Cerebellar nuclear complex (tissue), 1 donor: ENCODE results near the gene MTA3.
A peak's percentile ranks its signal among the peaks of the same experiment; 100 is the strongest.

Experiments used
- DNase-seq, 2 experiments: peaks; one replicate each; lab custom pipeline; 2025; lab: John Stamatoyannopoulos, UW

MTA3 gene

DNA sequence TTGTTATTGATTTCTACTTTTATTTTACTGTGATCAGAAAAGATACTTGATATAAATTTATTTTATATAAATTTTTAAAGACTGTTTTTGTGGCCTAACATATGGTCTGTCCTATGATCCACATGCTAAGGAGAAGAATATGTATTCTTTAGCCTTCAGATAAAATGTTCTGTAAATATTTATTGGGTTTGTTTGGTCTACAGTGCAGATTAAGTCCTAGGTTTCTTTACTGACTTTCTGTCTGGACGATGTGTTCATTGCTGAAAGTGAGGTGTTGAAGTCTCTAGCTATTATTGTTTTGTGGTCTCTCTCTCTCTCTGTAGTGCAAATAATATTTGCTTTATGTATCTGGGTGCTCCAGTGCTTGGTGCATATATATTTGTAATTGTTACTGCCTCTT is 165.4 kb downstream of the MTA3 start:
- no peak for DNase-seq

DNA sequence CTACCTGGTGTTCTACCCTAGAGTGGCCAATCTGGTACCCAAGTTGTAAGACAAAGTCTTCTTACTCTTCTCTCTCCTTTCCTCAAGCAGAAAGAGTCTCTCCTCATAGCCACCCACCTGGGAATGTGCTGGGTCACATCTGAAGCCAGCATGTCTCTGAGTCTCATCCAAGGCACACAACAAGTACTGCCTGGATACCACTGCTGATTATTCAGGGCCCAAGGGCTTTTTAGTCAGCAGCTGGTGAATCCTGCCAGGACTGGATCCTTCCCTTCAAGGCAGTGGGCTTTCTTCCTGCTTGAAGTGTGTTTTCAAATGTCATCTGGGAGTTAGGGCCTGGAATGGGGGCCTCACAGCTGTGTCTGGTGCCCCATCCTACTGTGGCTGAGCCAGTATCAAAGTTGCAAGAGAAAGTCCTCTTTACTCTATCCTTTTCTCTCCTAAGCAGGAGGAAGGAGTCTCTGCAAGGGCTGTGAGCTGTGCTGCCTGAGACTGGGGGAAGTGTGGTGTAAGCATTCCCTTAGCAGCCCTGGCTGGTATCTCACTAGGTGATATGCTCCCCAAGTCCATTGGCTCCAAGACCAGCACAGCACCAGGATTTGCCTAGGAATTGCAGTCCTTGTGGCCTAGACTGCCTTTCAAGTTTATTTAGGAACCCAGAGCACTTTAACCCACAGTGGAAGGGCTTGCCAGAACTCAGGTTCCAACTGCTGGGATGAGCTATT is 168.3 kb downstream of the MTA3 start:
- DNase-seq = no peak

DNA sequence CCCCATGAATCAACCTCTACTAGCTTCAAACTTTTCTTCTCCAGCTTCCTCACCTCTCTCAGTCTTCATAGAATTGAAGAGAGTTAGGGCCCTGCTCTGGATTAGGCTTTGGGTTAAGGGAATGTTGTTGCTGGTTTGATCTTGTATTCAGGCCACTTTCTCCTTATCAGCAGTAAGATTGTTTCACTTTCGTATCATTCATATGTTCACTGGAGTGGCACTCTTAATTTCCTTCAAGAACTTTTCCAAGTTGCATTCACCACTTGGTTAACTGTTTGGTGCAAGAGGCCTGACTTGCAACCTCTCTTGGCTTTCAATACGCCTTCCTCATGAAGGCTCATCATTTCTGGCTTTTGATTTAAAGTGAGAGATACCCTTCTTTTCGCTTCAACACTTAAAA is 172.7 kb downstream of the MTA3 start:
- DNase-seq = no peak

DNA sequence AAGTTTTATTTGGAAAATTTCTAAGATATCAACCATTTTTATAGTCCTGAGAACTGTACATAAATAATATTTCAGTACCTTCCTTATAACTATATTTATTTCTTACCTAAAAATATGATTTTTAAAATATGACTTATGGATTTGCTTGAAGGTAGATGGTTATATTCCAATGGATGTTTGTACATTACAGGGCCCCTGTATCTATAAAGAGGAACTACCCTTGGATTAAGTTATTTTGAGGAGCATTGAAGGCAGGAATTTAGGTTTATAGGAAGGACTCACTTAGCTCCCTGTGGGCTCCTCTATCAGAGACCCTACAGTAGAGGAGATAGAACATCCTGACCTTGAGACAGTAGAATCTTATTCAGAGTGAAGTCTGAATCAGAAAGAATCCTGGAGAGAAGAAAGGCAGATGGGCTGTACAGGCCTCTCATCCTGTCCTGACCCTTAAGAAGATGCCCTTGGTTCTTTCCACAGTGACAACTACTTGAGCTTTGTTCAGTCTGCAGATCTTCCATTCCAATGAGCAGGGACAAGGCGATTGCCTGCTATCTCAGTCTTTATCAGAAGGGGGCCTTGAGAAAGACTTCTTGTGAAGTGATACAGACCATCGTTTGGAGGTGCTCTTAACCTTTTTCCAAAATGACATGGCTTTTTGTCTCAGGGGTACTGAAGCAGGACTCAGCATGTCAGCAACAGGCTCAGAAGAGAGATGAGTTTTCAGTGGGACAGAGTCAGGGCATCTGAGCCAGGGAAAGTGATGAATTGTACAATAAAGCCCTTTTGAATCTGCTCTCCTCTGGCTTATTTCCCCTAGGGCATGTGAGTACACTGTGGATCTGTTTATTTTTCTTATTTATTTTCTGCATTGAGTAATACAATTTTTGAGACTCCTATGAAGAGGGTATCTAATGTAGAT is 174.6 kb downstream of the MTA3 start:
- no peak for DNase-seq

DNA sequence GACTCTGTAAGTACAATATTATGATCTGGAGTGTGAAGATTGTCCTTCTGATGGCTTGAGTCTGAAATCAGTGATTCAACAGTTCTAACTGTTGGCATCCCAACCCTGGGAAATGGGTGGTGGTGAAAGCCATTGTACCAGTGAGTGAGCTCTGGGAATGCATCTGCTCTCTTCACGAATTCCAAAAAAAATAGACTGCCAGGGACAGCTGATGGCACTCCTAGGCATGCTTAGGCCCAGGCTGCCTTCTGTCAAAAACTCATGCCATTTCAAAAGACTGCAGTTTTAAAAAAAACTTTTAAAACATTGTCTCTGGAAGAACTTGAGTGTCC is 175.2 kb downstream of the MTA3 start:
- DNase-seq = no peak

DNA sequence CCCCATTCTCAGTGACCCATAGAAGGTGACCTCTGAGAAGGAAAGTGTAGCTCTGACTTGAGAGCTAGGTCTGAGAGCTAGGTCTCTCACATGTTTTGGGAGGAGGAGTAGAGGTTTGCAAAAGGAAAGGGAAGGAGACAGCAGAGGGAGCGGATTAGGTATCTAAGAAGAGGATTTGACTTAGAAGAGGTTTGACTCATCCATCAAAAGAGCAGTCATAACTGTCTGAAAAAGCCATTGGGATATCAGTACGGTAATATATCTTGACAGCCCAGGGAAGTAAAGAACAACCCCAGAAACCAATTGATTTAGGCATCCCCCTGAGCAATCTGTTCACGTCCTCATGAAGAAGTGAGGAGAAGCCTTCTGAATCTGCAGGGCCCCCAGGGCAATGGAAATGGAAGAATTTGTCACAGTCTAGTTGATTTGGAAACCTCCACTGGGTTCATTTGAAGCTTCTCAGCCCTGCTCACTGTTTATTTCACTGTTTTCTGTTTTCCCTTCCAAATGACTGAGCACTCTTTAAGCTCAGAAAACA is 176.2 kb downstream of the MTA3 start:
- no peak for DNase-seq

DNA sequence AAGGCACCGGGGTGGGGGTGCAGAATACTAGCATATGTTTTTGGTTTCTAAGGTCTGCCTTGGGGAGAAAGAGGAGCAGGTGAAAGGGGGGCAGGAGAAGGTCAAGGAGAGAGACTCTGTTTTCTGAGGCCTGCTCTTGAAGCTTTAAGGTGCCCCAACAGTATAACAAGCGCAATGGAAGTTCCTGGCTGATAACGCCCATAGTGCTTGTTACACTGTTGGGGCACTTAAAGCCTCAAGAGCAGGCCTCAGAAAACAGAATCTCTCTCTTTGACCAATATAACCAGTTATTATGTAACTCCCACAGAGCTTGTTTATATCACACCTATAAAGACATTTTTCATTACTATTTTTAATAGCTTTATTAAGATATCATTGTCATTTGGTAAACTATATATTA is 179.0 kb downstream of the MTA3 start:
- DNase-seq = no peak

DNA sequence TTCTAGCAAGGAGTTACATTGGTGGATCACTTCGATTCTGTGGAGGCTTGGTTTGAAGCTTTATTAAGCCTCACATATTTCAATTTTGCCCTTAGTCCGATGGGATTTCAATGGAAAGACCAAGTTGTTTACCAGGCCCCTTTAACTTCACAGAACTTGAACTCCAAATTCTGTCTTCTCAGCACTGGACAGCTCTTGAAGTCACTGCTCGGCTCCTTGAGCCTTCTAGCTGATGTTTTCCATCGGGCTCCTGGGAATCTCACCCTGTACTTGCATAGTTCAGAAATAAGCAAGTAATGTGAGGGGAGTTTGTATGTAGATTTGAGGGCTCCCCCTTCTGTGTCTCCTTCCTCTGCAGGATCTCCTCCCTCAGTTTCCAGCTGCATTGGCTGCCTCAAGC is 180.4 kb downstream of the MTA3 start:
- no peak for DNase-seq

DNA sequence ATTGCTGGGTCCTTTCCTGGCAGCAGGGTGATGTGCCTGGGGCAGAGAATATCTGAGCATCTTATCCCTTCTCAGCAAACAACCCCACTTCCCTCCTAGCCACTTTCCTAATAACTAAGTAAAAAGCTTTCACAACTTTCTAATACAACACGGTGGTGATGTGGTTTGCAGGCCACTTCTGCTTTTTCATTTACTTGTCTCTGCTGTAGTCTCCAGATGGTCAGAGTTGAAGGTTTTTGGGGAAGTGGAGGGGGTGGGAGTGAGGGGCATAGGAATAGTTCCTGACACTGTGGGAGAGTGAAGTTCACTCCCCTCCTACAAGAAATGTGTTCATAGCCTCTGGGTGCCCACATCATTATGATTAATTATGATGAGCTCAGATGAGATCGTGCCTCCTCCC is 183.9 kb downstream of the MTA3 start:
- no peak for DNase-seq

DNA sequence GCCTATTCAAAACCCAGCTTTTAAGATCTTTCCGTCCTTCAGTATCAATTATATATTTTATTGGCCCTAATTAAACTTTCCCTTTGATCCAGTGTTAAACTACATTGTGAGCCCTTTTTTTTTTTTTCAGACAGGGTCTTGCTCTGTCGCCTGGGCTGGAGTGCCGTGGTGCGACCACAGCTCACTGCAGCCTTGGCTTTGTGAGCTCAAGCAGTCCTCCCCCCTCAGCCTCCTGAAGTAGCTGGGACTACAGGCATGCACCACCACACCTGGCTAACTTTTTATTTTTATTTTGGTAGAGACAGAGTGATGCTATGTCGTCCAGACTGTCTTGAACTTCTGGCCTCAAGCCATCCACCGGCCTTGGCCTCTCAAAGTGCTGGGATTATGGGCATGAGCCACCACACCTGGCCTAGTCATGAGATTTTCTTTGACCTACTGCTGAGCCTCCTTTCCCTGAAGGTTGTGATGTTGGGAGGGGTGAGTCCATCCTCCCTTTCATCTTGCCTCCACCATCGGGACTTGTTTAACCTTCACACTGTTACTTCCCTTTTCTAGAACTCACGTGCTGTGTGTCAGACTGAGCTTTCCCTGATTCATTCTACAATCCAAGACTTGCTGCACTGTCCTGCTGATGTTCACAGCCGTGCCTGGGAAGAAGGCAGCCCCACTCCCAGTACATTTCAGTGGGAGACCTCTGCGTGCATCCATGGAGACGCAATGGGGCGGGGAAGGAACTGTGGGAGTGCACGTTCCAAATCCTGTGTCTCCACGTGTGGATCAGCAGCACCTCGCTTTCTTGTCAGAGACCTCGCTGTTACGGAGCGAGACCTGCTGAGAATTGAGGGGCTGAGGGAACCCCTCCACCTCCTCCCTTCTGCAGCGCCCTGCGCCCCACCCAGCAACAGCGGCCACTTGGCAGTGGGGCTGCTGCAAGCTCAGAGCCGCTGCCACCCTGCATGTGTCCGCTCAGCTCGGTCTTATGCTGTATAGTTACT is 184.7 kb downstream of the MTA3 start:
- no peak for DNase-seq

DNA sequence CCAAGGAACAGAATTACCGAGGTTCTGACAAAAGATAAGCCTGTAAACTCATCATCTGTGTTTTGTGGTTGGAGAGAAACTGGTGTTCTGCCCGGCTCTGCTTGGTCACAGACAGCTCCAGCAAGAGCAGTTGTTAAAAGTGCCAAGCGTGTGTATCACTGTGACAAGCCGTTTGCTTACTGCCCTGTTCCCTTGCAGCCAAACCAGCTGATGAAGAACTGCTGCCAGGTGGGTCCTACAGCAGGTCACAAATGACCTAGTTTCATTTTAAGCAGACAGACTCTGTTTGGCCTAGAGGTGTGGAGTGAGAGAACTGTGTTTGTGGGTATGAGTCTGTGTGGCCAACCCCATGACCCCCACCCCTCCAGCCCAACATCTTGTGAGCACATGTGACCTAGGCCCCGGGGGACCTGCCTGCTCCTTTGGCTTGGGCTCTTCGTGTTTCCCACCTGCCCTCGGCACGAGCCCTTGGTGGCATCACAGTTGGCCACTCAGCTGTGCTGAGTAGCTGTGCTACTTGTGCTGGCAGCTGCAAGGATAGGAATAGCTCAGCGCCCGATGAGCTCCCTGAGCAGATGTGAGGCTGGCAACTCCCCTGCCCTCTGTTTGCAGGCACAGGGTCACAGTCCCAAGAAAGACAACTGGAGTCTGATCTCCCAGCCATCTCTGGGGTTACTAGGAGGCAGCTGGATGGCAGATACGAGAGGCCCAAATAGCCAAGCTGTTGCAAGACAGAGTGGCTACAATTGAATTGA is 185.8 kb downstream of the MTA3 start:
- peak in 1 of 2 experiments; percentile 22 for DNase-seq

DNA sequence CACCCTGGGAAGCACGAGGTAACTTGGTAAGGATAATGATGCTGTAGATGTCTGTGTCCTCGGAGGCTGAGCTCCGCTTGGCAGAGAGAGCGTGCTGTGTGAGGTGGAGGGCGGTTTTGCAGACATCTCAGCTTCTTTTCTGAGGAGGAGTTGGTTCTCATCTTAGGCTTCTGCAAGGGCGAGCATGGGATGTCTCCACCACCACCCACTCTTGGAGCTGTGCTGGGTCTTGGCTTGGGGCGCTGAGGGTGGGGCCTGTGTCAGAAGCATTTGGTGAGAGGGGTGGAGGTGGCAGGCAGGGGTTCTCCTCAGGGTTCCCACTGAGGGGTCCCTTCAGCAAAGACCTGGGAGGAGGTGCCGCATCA is 186.3 kb downstream of the MTA3 start:
- no peak for DNase-seq

DNA sequence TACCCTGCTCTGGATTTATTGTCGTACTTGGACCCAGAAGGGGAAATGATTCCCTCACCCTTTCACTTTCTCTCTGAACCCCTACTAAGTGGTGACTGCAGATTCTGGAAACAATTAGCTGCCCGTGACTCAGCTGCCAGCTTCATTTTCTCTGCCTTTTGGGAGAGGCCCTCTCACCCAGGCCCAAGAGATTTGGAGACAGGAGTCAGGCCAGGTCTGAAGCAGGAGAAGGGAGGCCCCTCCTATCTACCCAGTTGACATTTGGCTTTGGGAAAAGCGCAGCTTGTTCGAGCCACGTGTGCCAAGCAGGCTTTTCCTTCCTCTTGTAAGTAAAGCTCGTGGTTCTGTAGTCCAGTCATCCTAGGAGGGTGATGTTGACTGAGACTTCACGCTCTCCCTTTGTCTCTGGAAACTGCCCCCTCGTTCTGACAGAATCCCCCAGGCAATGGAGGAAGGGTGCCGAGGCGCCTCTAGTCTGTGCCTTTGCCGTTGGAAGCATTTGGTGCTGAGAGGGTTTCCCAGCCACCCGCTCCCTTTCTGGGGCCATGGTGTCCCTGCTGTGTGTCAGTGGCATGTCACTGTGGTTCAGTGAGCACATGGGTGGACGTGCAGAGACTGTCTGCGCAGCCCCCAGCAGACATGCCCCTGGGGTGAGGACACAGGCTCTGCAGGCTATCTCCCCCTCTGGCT is 186.9 kb downstream of the MTA3 start:
- no peak for DNase-seq

DNA sequence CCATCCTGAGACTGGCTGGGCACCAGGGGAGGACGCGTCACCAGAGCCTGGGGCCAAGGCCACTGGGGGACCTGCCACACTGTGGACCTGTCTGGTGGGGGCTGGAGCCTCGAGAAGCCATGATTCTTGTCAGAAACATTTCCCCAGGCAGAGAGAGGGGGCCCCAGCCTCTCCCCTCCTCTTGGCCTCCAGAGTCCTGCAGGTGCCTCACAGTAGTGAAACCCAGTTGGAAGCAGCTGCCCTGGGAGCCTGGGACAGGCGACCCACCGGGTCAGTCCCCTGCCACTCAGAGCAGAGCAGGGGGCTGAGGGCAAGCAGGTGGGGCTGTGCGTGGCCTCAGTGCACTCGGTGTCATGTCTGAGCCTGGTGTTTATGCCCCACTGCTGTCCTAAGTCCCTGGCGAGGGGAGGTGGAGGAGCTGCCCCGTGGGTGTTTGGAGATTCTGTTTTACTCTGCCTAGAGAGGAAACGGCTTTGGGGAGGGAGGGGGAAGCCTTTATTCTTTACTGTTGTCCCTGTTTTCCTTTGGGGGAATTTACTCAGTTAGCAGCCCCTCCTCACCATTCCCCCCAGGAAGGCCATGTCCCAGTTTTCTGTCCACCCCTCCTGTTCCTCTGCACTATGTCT is 187.8 kb downstream of the MTA3 start:
- DNase-seq = no peak

DNA sequence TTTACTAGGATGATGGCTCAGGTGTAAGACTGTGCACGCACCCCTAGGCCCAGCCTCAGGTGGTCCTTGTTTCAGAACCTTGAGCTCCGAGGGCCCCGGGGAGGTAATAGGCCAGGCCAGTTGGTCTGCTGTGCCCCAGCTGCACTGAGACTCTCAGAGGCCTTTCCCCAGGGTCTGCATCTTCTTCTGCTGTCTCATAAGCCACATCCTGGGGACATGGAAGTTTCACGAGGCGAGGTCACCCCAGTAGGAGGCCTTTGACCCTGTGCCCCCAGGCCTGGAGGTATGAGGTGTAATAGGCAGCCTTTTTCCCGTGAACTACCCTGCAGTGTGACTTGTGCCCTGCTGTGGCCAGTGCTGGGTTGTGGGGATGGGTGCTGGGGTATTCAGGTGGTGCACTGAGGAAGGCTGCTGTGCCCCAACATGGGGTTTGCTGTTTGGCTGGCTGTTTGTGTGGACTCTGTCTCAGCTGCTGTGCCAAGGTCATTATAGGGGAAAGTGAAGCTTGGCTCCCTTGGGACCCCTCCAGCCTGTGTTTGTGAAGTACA is 188.6 kb downstream of the MTA3 start:
- DNase-seq = no peak

DNA sequence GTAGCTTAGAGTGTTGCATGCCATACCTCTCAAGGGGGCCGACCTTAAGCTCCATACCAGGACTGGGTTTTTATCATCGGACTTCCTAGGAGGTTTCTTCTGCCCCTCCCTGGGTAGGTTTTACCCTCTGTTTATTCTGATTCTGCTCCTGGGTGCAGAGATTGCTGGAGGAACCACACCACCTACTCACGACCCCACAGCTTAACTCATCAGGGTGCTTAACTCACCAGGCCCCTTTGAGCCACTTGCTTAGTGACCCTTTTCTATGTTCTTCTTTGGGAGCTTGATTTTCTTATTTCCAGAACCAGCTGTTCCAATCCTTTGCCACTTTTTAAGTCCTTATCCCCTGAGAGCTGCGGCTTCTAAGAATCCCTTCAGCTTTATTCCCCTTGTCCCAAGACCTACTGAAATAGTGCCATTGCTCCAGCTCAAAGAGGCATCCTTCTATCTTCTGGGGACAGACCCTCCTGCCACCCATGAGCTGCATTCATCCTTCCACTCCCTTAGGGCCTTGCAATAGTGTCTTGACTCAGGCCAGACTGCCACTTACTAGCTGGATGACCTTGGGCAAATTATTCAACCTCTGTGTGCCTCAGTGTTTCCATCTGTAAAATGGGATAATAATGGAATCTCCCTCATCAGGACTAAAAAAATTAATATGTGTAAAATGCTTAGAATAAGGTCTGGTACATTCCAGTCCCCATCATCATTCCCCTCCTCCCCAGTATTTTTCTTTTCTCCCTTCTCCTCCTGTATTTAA is 189.7 kb downstream of the MTA3 start:
- DNase-seq = no peak

DNA sequence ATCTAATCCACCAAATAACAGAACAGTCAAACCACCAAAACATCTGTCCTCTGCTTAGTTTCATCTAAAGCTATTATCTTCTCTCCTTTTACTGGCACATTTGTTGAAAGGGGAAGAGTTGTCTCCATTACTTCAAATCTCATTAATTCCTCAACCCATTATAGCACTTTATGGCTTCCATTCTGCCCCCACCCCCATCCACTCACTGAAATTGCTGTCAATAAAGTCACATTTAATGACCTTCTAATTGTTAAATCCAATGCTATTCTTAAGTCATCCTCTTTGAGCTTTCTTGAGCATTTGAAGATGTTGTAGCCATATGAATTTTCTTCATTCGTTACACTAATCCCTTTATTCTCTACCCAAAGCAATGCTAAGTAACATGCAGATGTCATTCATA is 190.3 kb downstream of the MTA3 start:
- DNase-seq = no peak

DNA sequence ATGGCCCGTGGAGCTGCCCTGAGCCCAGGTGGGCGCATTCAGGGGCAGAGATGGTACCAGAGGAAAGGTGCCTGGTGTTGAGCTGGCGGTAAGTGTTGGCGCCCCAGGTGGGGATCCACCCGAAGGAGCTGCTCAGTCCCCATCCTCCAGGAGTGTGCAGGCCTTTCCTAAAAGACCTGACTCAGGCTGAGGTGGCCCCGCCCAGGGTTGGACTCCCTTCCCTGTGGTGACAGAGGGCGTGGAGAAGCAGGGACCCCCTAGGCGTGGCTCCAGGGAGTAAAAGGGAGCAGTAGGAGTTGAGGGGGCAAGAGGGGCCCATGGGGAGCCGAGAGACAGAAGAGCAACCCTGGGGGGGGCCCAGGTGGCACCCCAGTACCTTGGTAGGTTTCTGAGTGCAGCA is 193.1 kb downstream of the MTA3 start:
- DNase-seq = no peak

DNA sequence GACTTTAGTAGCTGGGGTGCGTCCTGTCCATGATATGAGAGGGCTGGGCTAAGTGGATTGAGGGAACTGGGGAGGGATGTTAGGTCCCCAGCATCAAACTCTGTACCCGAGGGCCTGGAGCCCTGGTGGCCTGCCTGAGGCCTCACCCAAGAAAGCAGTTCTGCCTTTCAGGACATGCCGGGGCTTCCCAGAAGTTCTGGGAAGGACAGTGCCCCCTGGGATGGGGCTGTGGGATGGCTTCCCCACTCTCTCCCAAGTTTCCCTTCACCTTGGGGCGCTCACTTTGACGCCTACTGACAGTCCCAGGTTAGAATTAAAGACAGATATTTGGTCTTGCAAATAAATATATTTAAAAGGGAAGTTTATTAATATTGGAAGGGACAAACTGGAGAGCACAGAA is 193.7 kb downstream of the MTA3 start:
- DNase-seq = no peak
